GM12874 (cell line): ENCODE measurements around the gene ADGRD1.

Source experiments
- CTCF ChIP-seq: IDR thresholded peaks from 2 replicates; pipeline ENCODE4 v1.5.1; 2011; ENCODE audit warnings: low read depth, mild to moderate bottlenecking, control low read depth, low read length, moderate library complexity; ENCODE audit not compliant: insufficient read depth

The ADGRD1 gene

GRCh38 chr12:131147293-131147692 lies 193.6 kb downstream of the ADGRD1 start:
- TF ChIP-seq CTCF: no peak

DNA sequence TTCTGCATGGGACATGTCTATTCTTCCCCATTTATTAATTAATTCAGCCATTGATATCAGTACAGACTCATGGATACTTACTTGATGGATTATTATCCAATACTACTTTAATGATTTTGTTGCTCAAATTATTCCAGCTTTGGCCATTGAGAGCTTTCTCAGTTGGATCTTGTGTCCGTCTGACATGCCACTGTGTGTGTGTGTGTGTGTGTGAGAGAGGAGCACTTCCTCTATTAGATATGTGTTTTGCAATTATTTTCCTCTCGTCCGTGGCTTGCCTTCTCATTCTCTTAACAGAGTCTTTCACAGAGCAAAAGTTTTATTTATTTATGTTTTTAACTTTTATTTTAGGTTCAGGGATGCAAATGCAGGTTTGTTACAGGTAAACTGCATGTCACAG lies 194.2 kb downstream of the ADGRD1 start:
- no peak for TF ChIP-seq CTCF

DNA sequence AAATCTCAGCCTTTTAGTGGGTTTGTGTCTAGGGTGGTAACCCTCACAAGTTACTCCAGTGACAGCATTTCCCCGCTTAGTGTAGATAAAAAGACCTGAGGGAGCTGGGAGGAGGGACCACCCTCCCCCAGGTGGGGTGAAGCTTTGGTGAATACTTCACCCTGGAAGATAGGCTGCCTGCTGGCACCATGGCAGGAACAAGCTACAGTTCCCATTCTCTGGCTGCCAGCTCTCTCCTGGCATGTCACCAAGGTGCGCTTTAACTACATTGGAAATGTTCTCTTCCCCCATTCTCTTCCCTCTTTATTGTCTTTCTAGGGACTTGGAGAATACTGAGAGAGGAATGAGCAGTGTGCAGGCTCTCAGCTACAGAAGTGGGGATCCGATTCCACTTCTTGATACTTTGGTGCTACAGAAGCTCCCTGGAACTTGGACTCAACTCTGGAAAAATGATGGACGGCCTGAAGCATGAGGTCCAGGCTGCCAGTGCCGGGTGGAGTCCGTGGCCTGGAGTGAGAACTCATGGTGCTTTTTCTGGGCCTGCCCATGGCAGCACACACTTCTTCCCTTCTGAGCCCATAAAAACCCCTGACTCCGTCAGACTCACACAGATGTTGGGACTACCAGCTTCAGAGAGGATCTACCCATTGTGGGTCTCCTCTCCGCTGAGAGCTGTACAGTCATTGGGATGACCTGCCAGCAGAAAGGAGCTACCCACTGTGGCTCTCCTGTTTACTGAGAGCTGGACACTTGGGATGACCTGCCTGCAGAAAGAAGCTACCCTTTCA lies 198.0 kb downstream of the ADGRD1 start:
- TF ChIP-seq CTCF: no peak

GRCh38 chr12:131152587-131152986 lies 198.9 kb downstream of the ADGRD1 start:
- TF ChIP-seq CTCF: no peak

GRCh38 chr12:131153016-131153415 lies 199.3 kb downstream of the ADGRD1 start:
- no peak for TF ChIP-seq CTCF

GRCh38 chr12:131153956-131154355 lies 200.2 kb downstream of the ADGRD1 start:
- no peak for TF ChIP-seq CTCF

- no peak for TF ChIP-seq CTCF
These were observed 201.4 kb downstream of the ADGRD1 start for GRCh38 chr12:131155131-131155530.
